GM12878 (cell line): Measurements from ENCODE around the gene STYXL1. TPM values are rescaled to one million over a fixed set of nuclear protein-coding genes. Genes with fewer than 3 reads are reported as not detected.

Experiments used
- ATAC-seq: fragments of 200-7000 bp; cut with Tn5 transposase; 3 replicates; pipeline ENCODE4 v1.9.1; 2020; ENCODE audit warnings: mild to moderate bottlenecking, moderate library complexity
- BruUV-seq: library from RNA; stranded (reverse); fragments of 400-500 nt; replicated peaks from 2 replicates; lab custom pipeline; 2021; lab: Mats Ljungman, UMichigan
- CTCF ChIA-PET: fragments of 300-600 bp; sonication (Branson Sonifier 250); formaldehyde crosslinking; extraction: SDS; loops from one replicate; lab custom pipeline; 2021; ENCODE audit warnings: inconsistent platforms; lab: Yijun Ruan, JAX
- POLR2A ChIA-PET: fragments of 350-600 bp; formaldehyde crosslinking; extraction: SDS; loops from one replicate; lab custom pipeline; 2021; ENCODE audit warnings: inconsistent platforms; lab: Charles Lee
- RAD21 ChIA-PET: fragments of 300-600 bp; sonication (Branson Sonifier 250); formaldehyde crosslinking; loops from one replicate; lab custom pipeline; 2023; ENCODE audit warnings: antibody characterized with exemption; ENCODE audit not compliant: unreplicated experiment; lab: Charles Lee
- SMC1A ChIA-PET: fragments of 300-600 bp; sonication (Branson Sonifier 250); formaldehyde crosslinking; loops from one replicate; lab custom pipeline; 2023; ENCODE audit not compliant: unreplicated experiment, uncharacterized antibody; lab: Charles Lee
- DNase-seq: peaks from one replicate; pipeline ENCODE4 v3.0.0-alpha.2; 2011; ENCODE audit warnings: low read depth, low spot score
- FAIRE-seq: peaks from 3 replicates; lab custom pipeline; 2011; peaks lifted over from hg19 to GRCh38; lab: Jason Lieb, UNC
- H2AFZ ChIP-seq: 2 replicates; pipeline ENCODE4 v1.6.0; 2011; ENCODE audit warnings: low read depth, low read length, control low read depth; ENCODE audit not compliant: control insufficient read depth
- H3K27ac ChIP-seq: 2 replicates; pipeline ENCODE4 v1.5.1; 2011; ENCODE audit warnings: control low read depth; ENCODE audit not compliant: control insufficient read depth, insufficient read depth
- H3K27me3 ChIP-seq, 2 experiments: replicated peaks in 1 of 2; 2 replicates each; pipeline versions ENCODE4 v1.6.0 to v1.6.1; 2011; ENCODE audit warnings: low read length in 1 of 2; ENCODE audit not compliant: control insufficient read depth in 2 of 2, insufficient read depth in 2 of 2
- H3K36me3 ChIP-seq, 2 experiments: 2 replicates each; pipeline ENCODE4 v1.5.1; 2011; ENCODE audit warnings: low read length in 1 of 2; ENCODE audit not compliant: control insufficient read depth in 2 of 2, insufficient read depth in 2 of 2
- H3K4me1 ChIP-seq: 2 replicates; pipeline ENCODE4 v1.6.1; 2011; ENCODE audit warnings: mild to moderate bottlenecking, low read length, moderate library complexity, mixed read lengths; ENCODE audit not compliant: control insufficient read depth, insufficient read depth
- H3K4me2 ChIP-seq: 2 replicates; pipeline ENCODE4 v1.6.0; 2011; ENCODE audit warnings: control low read depth; ENCODE audit not compliant: control insufficient read depth, insufficient read depth
- H3K4me3 ChIP-seq: fragments of 200-600 bp; sonication (generic); 2 replicates; pipeline ENCODE4 v1.5.1; 2016
- H3K79me2 ChIP-seq: 2 replicates; pipeline ENCODE4 v1.6.0; 2011; ENCODE audit warnings: low read length; ENCODE audit not compliant: control insufficient read depth, insufficient read depth
- H3K9ac ChIP-seq: 2 replicates; pipeline ENCODE4 v1.8.0; 2011; ENCODE audit warnings: low read length, control low read depth, mixed read lengths; ENCODE audit not compliant: control insufficient read depth, insufficient read depth
- H3K9me3 ChIP-seq: replicated peaks from 3 replicates; pipeline ENCODE4 v1.5.1; 2011; ENCODE audit warnings: mild to moderate bottlenecking, low read length; ENCODE audit not compliant: control insufficient read depth, insufficient read depth
- H4K20me1 ChIP-seq: 2 replicates; pipeline ENCODE4 v1.6.0; 2011; ENCODE audit not compliant: control insufficient read depth, insufficient read depth
- ATF7 ChIP-seq: fragments of 450-650 bp; IDR thresholded peaks from 2 replicates; pipeline ENCODE4 v1.6.1; 2016; ENCODE audit warnings: low read depth, mild to moderate bottlenecking
- CBX3 ChIP-seq: fragments of 200-600 bp; sonication (generic); IDR thresholded peaks from 2 replicates; pipeline ENCODE4 v1.6.1; 2016; ENCODE audit warnings: low read depth, borderline replicate concordance
- EZH2 ChIP-seq: IDR thresholded peaks from 2 replicates; pipeline ENCODE4 v1.6.1; 2012; ENCODE audit warnings: low read depth, mild to moderate bottlenecking, control low read depth, inconsistent platforms, low read length, borderline replicate concordance; ENCODE audit not compliant: control insufficient read depth
- KLF5 ChIP-seq: fragments of 450-650 bp; IDR thresholded peaks from 2 replicates; pipeline ENCODE4 v1.6.1; 2014; ENCODE audit warnings: mild to moderate bottlenecking; ENCODE audit not compliant: partially characterized antibody
- MEF2B ChIP-seq: fragments of 450-650 bp; IDR thresholded peaks from 2 replicates; pipeline ENCODE4 v1.6.1; 2018; ENCODE audit warnings: mild to moderate bottlenecking, moderate library complexity; ENCODE audit not compliant: partially characterized antibody, poor library complexity, severe bottlenecking
- MTA3 ChIP-seq: IDR thresholded peaks from 2 replicates; pipeline ENCODE4 v1.6.1; 2012; ENCODE audit warnings: low read length, inconsistent platforms, borderline replicate concordance
- NR2C1 ChIP-seq: fragments of 450-650 bp; IDR thresholded peaks from 2 replicates; pipeline ENCODE4 v1.6.1; 2017; ENCODE audit warnings: antibody characterized with exemption, mild to moderate bottlenecking, moderate library complexity
- SUZ12 ChIP-seq: fragments of 200-600 bp; sonication (generic); IDR thresholded peaks from one replicate; pipeline ENCODE4 v1.6.1; 2018; ENCODE audit warnings: antibody characterized with exemption, mild to moderate bottlenecking; ENCODE audit not compliant: unreplicated experiment
- TCF7 ChIP-seq: IDR thresholded peaks from 2 replicates; pipeline ENCODE4 v1.6.1; 2014; ENCODE audit warnings: antibody characterized with exemption, borderline replicate concordance
- YY1 ChIP-seq: IDR thresholded peaks from 2 replicates; pipeline ENCODE4 v1.6.1; 2011; ENCODE audit warnings: low read depth, mild to moderate bottlenecking, low read length
- WGBS: methylation state at CpG from one replicate; pipeline ENCODE4 v1.1.6; 2016; ENCODE audit warnings: low lambda C conversion rate; ENCODE audit not compliant: insufficient replicate concordance, insufficient coverage; ENCODE audit errors: missing lambda C conversion rate; 5-methylcytosine and 5-hydroxymethylcytosine counted together
- in situ Hi-C: fragments of 300-500 bp; cut with MboI; formaldehyde crosslinking; loops from 9 replicates; pipeline ENCODE4 v1.14.3; 2018; ENCODE audit warnings: mixed read lengths
- intact Hi-C: fragments of 100-400 bp; cut with micrococcal nuclease; formaldehyde crosslinking; loops from one replicate; pipeline ENCODE4 v1.14.2; 2022; ENCODE audit not compliant: unreplicated experiment
- polyA plus RNA-seq, 11 experiments: library from polyadenylated mRNA; depleted of rRNA in 4 of 11; unstranded in 6 of 11; stranded (reverse) in 5 of 11; fragments of >200 nt; fragmentation: Nextera tagmentation in 4 of 11; fragmentation: Illumina TruSeq in 1 of 11; extraction: Ambion mirVana in 4 of 11; extraction: Trizol in 1 of 11; gene quantifications; 1 replicate in 1 of 11; 2 replicates in 10 of 11; pipeline versions ENCODE4 v1.2.1 to v1.2.3, GENCODE V29; 2011 to 2016; ENCODE audit warnings: inconsistent platforms in 2 of 11, missing spikeins in 2 of 11, low read depth in 1 of 11
- total RNA-seq, 4 experiments: library from RNA; depleted of rRNA in 3 of 4; stranded (reverse); fragments of >200 nt in 3 of 4; fragmentation: Illumina TruSeq in 1 of 4; extraction: Trizol in 1 of 4; gene quantifications; 2 replicates each; pipeline versions ENCODE4 v1.2.1 to v1.2.3, GENCODE V29; 2013 to 2021
- TF ChIP-seq, protein P1 (sequence below): fragments of 450-650 bp; IDR thresholded peaks from 2 replicates; pipeline ENCODE4 v1.6.1; 2017; ENCODE audit warnings: mild to moderate bottlenecking, moderate library complexity
- TF ChIP-seq, protein P2 (sequence below): fragments of 450-650 bp; IDR thresholded peaks from 2 replicates; pipeline ENCODE4 v1.6.1; 2016; ENCODE audit warnings: mild to moderate bottlenecking
- TF ChIP-seq, protein P3 (sequence below): fragments of 450-650 bp; IDR thresholded peaks from 2 replicates; pipeline ENCODE4 v1.6.1; 2017; ENCODE audit warnings: borderline replicate concordance

Gene STYXL1
- total and polyA plus RNA-seq, 10 of the 15 experiments (the other 5 are each of a cell fraction or from before 2014, with no cell fraction given) = 18.4 to 65.9 (median 40.7) TPM

DNA sequence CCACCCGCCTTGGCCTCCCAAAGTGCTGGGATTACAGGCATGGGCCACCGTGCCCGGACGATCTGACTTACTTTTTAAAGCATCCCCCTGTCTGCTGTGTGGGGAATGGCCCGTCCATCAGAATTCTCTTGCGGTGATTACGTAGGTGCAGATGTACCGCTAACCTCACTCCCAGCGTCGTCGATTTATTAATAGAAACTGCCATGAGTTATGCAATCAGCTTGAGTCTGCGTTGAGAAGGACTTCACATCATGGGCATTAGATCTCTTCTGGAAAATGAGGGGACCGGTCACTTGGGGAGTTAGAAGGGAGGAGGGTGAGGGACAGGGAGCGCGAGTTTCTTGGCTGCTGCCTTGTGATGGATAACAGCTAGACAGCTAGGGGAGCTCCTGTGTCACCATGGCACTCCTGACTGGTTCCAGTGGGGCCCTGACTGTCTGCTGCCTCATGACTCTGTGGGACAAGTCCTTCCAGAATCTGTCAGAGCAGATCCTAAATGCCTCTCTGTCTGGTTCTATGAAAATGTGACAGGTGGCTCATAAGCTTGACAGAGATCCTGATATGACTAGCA lies 97.6 kb downstream of the STYXL1 start:
- DNase-seq = no peak
- intact Hi-C loops (no loop called here), in situ Hi-C loops (no loop called here)
- ChIA-PET RAD21 (interaction anchor here (0.5 kb wide), 1 partner anchor 172 kb away, joined by 3 read pairs; no protein-coding TSS in a partner anchor), POLR2A (interaction anchor here (0.6 kb wide), 1 partner anchor 238 kb away, joined by 4 read pairs; no protein-coding TSS in a partner anchor), SMC1A (interaction anchor here (1.5 kb wide), 1 partner anchor 22 kb away, joined by 4 read pairs; no protein-coding TSS in a partner anchor), CTCF (interaction anchor here (0.6 to 1.8 kb wide), 3 partner anchors 13 to 391 kb away, joined by 3 to 6 read pairs (median 3); no protein-coding TSS in a partner anchor)
- no peaks in the 10 kb centered on the region for H3K9me3 ChIP-seq
- H3K27me3 ChIP-seq = no peaks in the 10 kb centered on the region
- no peaks in the 10 kb centered on the region for H3K79me2 ChIP-seq
- no peak for ATAC-seq
- H4K20me1 ChIP-seq = no peaks in the 10 kb centered on the region
- no peak overlapping the region for H3K4me2 ChIP-seq
- H2AFZ ChIP-seq = no peak overlapping the region
- H3K27ac ChIP-seq = no peak overlapping the region
- H3K4me1 ChIP-seq = no peaks in the 10 kb centered on the region
- 93% methylated on average over 15 of the region's 15 CpGs for WGBS
- BruUV-seq = no TSS peak
- peaks cover 0 to 4% of the 10 kb centered on the region in 2 experiments; a peak in 1 of 4 replicates for H3K36me3 ChIP-seq
- H3K9ac ChIP-seq = no peak overlapping the region
- H3K4me3 ChIP-seq = no peak overlapping the region
- TF ChIP-seq EZH2 (no peak), KLF5 (no peak), YY1 (no peak), TCF7 (no peak), CBX3 (no peak), MTA3 (no peak), SUZ12 (no peak), ATF7 (no peak), MEF2B (no peak), NR2C1 (no peak)
- TF ChIP-seq, protein P1, sequence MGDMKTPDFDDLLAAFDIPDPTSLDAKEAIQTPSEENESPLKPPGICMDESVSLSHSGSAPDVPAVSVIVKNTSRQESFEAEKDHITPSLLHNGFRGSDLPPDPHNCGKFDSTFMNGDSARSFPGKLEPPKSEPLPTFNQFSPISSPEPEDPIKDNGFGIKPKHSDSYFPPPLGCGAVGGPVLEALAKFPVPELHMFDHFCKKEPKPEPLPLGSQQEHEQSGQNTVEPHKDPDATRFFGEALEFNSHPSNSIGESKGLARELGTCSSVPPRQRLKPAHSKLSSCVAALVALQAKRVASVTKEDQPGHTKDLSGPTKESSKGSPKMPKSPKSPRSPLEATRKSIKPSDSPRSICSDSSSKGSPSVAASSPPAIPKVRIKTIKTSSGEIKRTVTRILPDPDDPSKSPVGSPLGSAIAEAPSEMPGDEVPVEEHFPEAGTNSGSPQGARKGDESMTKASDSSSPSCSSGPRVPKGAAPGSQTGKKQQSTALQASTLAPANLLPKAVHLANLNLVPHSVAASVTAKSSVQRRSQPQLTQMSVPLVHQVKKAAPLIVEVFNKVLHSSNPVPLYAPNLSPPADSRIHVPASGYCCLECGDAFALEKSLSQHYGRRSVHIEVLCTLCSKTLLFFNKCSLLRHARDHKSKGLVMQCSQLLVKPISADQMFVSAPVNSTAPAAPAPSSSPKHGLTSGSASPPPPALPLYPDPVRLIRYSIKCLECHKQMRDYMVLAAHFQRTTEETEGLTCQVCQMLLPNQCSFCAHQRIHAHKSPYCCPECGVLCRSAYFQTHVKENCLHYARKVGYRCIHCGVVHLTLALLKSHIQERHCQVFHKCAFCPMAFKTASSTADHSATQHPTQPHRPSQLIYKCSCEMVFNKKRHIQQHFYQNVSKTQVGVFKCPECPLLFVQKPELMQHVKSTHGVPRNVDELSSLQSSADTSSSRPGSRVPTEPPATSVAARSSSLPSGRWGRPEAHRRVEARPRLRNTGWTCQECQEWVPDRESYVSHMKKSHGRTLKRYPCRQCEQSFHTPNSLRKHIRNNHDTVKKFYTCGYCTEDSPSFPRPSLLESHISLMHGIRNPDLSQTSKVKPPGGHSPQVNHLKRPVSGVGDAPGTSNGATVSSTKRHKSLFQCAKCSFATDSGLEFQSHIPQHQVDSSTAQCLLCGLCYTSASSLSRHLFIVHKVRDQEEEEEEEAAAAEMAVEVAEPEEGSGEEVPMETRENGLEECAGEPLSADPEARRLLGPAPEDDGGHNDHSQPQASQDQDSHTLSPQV = no peak
- TF ChIP-seq, protein P2, sequence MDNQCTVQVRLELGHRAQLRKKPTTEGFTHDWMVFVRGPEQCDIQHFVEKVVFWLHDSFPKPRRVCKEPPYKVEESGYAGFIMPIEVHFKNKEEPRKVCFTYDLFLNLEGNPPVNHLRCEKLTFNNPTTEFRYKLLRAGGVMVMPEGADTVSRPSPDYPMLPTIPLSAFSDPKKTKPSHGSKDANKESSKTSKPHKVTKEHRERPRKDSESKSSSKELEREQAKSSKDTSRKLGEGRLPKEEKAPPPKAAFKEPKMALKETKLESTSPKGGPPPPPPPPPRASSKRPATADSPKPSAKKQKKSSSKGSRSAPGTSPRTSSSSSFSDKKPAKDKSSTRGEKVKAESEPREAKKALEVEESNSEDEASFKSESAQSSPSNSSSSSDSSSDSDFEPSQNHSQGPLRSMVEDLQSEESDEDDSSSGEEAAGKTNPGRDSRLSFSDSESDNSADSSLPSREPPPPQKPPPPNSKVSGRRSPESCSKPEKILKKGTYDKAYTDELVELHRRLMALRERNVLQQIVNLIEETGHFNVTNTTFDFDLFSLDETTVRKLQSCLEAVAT = no peak
- TF ChIP-seq, protein P3, sequence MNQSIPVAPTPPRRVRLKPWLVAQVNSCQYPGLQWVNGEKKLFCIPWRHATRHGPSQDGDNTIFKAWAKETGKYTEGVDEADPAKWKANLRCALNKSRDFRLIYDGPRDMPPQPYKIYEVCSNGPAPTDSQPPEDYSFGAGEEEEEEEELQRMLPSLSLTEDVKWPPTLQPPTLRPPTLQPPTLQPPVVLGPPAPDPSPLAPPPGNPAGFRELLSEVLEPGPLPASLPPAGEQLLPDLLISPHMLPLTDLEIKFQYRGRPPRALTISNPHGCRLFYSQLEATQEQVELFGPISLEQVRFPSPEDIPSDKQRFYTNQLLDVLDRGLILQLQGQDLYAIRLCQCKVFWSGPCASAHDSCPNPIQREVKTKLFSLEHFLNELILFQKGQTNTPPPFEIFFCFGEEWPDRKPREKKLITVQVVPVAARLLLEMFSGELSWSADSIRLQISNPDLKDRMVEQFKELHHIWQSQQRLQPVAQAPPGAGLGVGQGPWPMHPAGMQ = no peak
- FAIRE-seq = no peak
